ENCODE measurements around the gene POC1A. TPM values are rescaled to one million over a fixed set of nuclear protein-coding genes. Genes with fewer than 3 reads are reported as not detected.
A peak's percentile ranks its signal among the peaks of the same experiment; 100 is the strongest.

The POC1A gene
- total and polyA plus RNA-seq, 10 of the 15 experiments (the other 5 are each of a cell fraction or from before 2014, with no cell fraction given) = 8.5 to 49.8 (median 23.5) TPM

DNA sequence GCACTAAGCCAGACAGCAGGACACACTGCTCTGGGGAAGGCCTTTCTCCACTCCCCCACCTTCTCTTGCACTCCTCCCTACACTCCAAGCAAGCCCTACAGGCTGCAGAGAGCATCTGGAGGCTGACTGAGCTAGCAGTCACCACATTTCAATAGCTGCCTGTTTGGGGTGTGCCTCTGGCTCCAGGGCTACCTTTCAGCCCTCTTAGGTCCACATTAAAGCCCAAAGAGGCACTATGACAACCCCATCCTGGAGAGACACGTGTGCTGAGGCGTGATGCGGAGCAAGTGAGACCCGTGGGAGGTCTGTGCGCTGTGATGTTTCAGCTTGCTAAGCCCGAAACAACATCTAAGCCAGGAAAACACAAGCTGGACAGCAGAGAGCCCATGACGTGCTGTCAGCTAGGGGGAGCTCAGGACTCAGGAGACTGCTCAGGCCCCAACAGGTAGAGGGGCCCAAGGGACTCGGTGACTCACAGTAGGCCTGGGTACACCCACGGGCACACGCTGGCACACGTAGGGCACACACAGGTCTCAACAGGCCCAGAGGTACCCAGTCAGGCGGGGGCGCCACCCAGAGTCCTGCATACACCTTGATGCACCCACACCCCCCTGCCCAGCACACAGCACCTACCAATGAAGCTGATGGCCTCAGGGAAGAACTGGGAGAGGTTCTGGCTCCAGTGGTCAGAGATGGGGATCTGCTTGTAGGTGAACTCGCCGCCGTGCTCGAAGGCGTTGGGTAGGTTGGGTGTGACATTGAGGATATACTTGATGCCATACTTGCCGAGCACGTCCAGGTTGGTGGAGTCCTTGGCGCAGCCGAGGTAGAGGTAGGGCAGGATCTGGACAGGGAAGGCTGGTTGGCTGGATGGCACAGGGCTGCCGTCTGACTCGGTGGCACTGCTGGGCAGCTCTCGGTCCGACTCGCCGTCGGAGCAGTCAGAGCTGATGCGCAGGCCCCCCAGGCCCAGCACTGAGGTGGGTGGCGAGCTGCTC lies 100.6 kb downstream of the POC1A start (continued):
- TF ChIP-seq JUND (IDR thresholded peaks at IDR 0.05; ENCODE audit: low read depth, low read length) (no peak), NR2C2 (IDR thresholded peaks at IDR 0.05; ENCODE audit: borderline replicate concordance, control insufficient read depth, insufficient read length, low read depth) (no peak), FOS (IDR thresholded peaks at IDR 0.05; ENCODE audit: borderline replicate concordance, extremely low read depth, insufficient read length) (no peak), SRF (IDR thresholded peaks at IDR 0.05; ENCODE audit: low read depth in 2 of 2, low read length in 2 of 2) (no peak), ATF7 (IDR thresholded peaks at IDR 0.05; ENCODE audit: low read depth) (0 out of 2 replicates have a peak, but pooled peaks have one; percentile 23), MTA2 (IDR thresholded peaks at IDR 0.05; ENCODE audit: low read depth) (peak; percentile 28; the same call in 1 of the 2 replicates), CHD1 (IDR thresholded peaks at IDR 0.05; ENCODE audit: low read depth, low read length) (no peak), NR2F1 (conservative IDR thresholded peaks at IDR 0.05) (no peak), MXI1 (IDR thresholded peaks at IDR 0.05; ENCODE audit: low read depth, low read length) (peak; percentile 69), CREB1 (IDR thresholded peaks at IDR 0.05; ENCODE audit: low read depth) (no peak), ZNF217 (IDR thresholded peaks at IDR 0.05) (no peak), E2F4 (IDR thresholded peaks at IDR 0.05; ENCODE audit: low read depth, low read length) (no peak), DPF2 (IDR thresholded peaks at IDR 0.05) (no peak), E4F1 (IDR thresholded peaks at IDR 0.05; ENCODE audit: borderline replicate concordance, partially characterized antibody) (no peak), KDM1A (IDR thresholded peaks at IDR 0.05; ENCODE audit: borderline replicate concordance) (no peak), NR2C1 (IDR thresholded peaks at IDR 0.05) (no peak), BACH1 (IDR thresholded peaks at IDR 0.05; ENCODE audit: borderline replicate concordance) (no peak), STAT1 (conservative IDR thresholded peaks at IDR 0.05) (no peak), EZH2 (IDR thresholded peaks at IDR 0.05; ENCODE audit: borderline replicate concordance, control insufficient read depth, low read depth, low read length) (no peak), PAX8 (IDR thresholded peaks at IDR 0.05) (no peak), ETV6 (conservative IDR thresholded peaks at IDR 0.05 in 1 of 2, IDR thresholded peaks at IDR 0.05 in 1 of 2; ENCODE audit: borderline replicate concordance in 1 of 2, low read depth in 1 of 2) (no peak)
- TF ChIP-seq, protein P1, sequence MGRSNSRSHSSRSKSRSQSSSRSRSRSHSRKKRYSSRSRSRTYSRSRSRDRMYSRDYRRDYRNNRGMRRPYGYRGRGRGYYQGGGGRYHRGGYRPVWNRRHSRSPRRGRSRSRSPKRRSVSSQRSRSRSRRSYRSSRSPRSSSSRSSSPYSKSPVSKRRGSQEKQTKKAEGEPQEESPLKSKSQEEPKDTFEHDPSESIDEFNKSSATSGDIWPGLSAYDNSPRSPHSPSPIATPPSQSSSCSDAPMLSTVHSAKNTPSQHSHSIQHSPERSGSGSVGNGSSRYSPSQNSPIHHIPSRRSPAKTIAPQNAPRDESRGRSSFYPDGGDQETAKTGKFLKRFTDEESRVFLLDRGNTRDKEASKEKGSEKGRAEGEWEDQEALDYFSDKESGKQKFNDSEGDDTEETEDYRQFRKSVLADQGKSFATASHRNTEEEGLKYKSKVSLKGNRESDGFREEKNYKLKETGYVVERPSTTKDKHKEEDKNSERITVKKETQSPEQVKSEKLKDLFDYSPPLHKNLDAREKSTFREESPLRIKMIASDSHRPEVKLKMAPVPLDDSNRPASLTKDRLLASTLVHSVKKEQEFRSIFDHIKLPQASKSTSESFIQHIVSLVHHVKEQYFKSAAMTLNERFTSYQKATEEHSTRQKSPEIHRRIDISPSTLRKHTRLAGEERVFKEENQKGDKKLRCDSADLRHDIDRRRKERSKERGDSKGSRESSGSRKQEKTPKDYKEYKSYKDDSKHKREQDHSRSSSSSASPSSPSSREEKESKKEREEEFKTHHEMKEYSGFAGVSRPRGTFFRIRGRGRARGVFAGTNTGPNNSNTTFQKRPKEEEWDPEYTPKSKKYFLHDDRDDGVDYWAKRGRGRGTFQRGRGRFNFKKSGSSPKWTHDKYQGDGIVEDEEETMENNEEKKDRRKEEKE (IDR thresholded peaks at IDR 0.05) = no peak

All from GM12878 (cell line).